ENCODE measurements around the gene STIP1. TPM values are rescaled to one million over a fixed set of nuclear protein-coding genes. Genes with fewer than 3 reads are reported as not detected.

STIP1 gene
- total RNA-seq, 1 experiment from 2014 or later = 336 TPM

Other genes starting within 250 kb of the STIP1 start
- 25.3 TPM for gene NAA40, start 247.2 kb upstream of the STIP1 start, total RNA-seq (2021; ENCODE audit: unreplicated experiment)
- 536 TPM for gene COX8A, start 211.6 kb upstream of the STIP1 start, total RNA-seq (2021; ENCODE audit: unreplicated experiment)
- 87.0 TPM for gene OTUB1, start 199.7 kb upstream of the STIP1 start, total RNA-seq (2021; ENCODE audit: unreplicated experiment)
- 0.15 TPM for gene FLRT1, start 150.2 kb upstream of the STIP1 start, total RNA-seq (2021; ENCODE audit: unreplicated experiment)
- gene MACROD1, start 20.1 kb upstream of the STIP1 start, total RNA-seq (2021; ENCODE audit: unreplicated experiment) = 61.1 TPM
- 4.3 TPM for gene FERMT3, start 20.6 kb downstream of the STIP1 start, total RNA-seq (2021; ENCODE audit: unreplicated experiment)
- 43.2 TPM for gene TRPT1, start 40.0 kb downstream of the STIP1 start, total RNA-seq (2021; ENCODE audit: unreplicated experiment)
- 70.9 TPM for gene NUDT22, start 40.1 kb downstream of the STIP1 start, total RNA-seq (2021; ENCODE audit: unreplicated experiment)
- 25.8 TPM for gene DNAJC4, start 44.4 kb downstream of the STIP1 start, total RNA-seq (2021; ENCODE audit: unreplicated experiment)
- gene VEGFB, start 48.4 kb downstream of the STIP1 start, total RNA-seq (2021; ENCODE audit: unreplicated experiment) = 47.5 TPM
- gene FKBP2, start 54.9 kb downstream of the STIP1 start, total RNA-seq (2021; ENCODE audit: unreplicated experiment) = 69.2 TPM
- gene PPP1R14B, start 60.8 kb downstream of the STIP1 start, total RNA-seq (2021; ENCODE audit: unreplicated experiment) = 332 TPM
- 106 TPM for gene PLCB3, start 65.4 kb downstream of the STIP1 start, total RNA-seq (2021; ENCODE audit: unreplicated experiment)
- 51.9 TPM for gene BAD, start 98.5 kb downstream of the STIP1 start, total RNA-seq (2021; ENCODE audit: unreplicated experiment)
- gene GPR137, start 99.7 kb downstream of the STIP1 start, total RNA-seq (2021; ENCODE audit: unreplicated experiment) = 24.4 TPM
- not detected for gene KCNK4, start 105.1 kb downstream of the STIP1 start, total RNA-seq (2021; ENCODE audit: unreplicated experiment)
- gene CATSPERZ, start 114.2 kb downstream of the STIP1 start, total RNA-seq (2021; ENCODE audit: unreplicated experiment) = 1.7 TPM
- gene ESRRA, start 119.4 kb downstream of the STIP1 start, total RNA-seq (2021; ENCODE audit: unreplicated experiment) = 62.7 TPM
- 328 TPM for gene TRMT112, start 131.4 kb downstream of the STIP1 start, total RNA-seq (2021; ENCODE audit: unreplicated experiment)
- 267 TPM for gene PRDX5, start 131.9 kb downstream of the STIP1 start, total RNA-seq (2021; ENCODE audit: unreplicated experiment)
- gene CCDC88B, start 154.0 kb downstream of the STIP1 start, total RNA-seq (2021; ENCODE audit: unreplicated experiment) = 14.7 TPM
- 67.3 TPM for gene RPS6KA4, start 173.0 kb downstream of the STIP1 start, total RNA-seq (2021; ENCODE audit: unreplicated experiment)

All from HCT116 (cell line).